GM12892 (cell line): ENCODE data around the gene KIAA0753.

ENCODE experiments used
- POLR2A ChIP-seq: IDR thresholded peaks from 2 replicates; pipeline ENCODE4 v1.6.1; 2011; ENCODE audit warnings: low read depth, low read length, control low read depth
- POLR2AphosphoS5 ChIP-seq: IDR thresholded peaks from 2 replicates; pipeline ENCODE4 v1.6.1; 2011; ENCODE audit warnings: low read depth, low read length, control low read depth
- TAF1 ChIP-seq: IDR thresholded peaks from 2 replicates; pipeline ENCODE4 v1.6.1; 2011; ENCODE audit warnings: low read depth, mild to moderate bottlenecking, control low read depth, low read length, borderline replicate concordance

DNA sequence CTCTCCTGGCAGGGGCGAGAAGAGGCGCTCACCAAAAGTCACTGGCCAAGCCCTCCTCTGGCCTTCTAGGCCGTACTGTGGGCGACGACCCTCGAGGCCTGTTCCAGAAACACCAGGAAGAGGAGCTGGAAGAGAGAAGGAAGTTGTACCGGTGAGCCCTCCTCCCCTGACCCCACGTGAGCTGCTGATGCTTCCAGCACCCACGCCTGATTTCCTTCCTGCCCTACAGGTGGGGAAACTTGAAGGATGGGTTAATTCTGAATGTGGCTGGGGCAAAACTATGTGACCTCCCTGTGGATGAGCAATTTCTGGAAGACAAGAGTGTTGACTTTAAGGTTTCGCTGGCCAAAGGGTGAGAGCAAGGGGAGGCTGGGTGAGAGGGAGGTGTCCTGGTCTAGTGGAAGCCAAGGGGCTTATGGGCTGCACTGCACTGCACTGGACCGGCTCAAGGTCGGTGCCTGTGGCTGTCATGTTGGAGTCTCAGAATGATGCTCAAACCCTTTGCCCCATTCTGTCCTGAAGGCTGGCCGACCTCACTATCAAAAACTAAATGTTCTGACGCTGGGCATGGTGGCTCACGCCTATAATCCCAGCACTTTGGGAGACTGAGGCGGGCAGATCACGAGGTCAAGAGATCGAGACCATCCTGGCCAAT is 17.2 kb upstream of the KIAA0753 start:
- TF ChIP-seq POLR2A = no peak
- TF ChIP-seq POLR2AphosphoS5 = no peak
- TF ChIP-seq TAF1 = no peak
